ENCODE data around the gene METTL15. TPM values are rescaled to one million over a fixed set of nuclear protein-coding genes. Genes with fewer than 3 reads are reported as not detected.

The METTL15 gene
- total and polyA plus RNA-seq, 11 donors = 5.2 to 14.4 (median 9.9) TPM

DNA sequence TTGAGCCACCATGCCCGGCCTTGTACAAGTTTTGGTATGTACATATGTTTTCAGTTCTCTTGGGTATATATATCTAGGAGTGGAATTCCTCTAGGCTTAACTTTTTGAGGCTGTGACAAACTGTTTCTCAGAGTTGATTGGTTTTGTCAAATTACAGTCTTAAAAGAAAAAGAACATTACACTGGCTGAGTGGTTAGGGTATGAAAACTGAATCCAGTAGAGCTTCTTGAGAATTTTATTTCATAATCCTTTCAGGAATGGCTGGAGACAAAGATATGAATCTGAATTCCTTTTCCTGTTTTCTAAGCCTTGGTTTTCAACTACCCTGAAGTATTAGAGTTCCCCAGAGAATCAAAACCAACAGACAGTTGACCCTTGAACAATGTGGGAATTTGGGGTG is 6.5 kb downstream of the METTL15 start:
- no peak for ATAC-seq
- WGBS, 4 donors = 89 to 100% (median 94%) methylated on average over 1 of the region's 1 CpG
- H3K4me3 ChIP-seq = no peak overlapping the region
- no peaks in the 10 kb centered on the region for H3K27me3 ChIP-seq
- peaks cover 0 to 24% (median 14%) of the 10 kb centered on the region in 12 donors for H3K4me1 ChIP-seq
- no peak for DNase-seq
- no peaks in the 10 kb centered on the region for H3K9me3 ChIP-seq
- intact Hi-C loops (cut with DNase I) = loop anchor here in 2 of 10 donors (10.0 kb wide), 2 partner anchors 410 to 610 kb away; partner anchors contain the start of genes BDNF (in 1 of the 2) and LIN7C (in 1 of the 2)
- TF ChIP-seq POLR2A (IDR thresholded peaks at IDR 0.05) = no peak
- TF ChIP-seq, protein P1, sequence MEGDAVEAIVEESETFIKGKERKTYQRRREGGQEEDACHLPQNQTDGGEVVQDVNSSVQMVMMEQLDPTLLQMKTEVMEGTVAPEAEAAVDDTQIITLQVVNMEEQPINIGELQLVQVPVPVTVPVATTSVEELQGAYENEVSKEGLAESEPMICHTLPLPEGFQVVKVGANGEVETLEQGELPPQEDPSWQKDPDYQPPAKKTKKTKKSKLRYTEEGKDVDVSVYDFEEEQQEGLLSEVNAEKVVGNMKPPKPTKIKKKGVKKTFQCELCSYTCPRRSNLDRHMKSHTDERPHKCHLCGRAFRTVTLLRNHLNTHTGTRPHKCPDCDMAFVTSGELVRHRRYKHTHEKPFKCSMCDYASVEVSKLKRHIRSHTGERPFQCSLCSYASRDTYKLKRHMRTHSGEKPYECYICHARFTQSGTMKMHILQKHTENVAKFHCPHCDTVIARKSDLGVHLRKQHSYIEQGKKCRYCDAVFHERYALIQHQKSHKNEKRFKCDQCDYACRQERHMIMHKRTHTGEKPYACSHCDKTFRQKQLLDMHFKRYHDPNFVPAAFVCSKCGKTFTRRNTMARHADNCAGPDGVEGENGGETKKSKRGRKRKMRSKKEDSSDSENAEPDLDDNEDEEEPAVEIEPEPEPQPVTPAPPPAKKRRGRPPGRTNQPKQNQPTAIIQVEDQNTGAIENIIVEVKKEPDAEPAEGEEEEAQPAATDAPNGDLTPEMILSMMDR (IDR thresholded peaks at IDR 0.05) = no peak
- H3K36me3 ChIP-seq = peaks cover 0 to 48% (median 16%) of the 10 kb centered on the region in 9 donors
- no peak overlapping the region for H3K27ac ChIP-seq

DNA sequence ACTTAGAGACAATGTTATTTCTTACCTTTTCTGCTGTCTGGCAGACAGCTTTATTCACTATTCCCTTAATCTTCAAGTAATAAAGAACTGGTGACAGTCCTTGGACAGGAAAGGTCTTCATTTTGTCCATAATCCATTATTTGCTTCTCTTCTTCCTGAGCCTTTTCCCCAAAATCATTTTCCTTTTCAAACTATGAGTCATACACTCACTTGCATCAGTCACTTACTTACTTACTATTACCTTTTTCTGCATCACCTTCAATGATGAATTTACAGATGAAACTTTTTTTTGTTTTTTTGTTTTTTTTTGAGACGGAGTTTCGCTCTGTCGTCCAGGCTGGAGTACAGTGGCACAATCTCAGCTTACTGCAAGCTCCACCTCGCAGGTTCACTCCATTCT is 9.5 kb downstream of the METTL15 start:
- Histone ChIP-seq H3K4me1 (peaks cover 0 to 9% (median 0%) of the 10 kb centered on the region in 12 donors), H3K36me3 (peaks cover 0 to 46% (median 16%) of the 10 kb centered on the region in 9 donors), H3K27me3 (no peaks in the 10 kb centered on the region), H3K27ac (no peak overlapping the region), H3K4me3 (no peak overlapping the region), H3K9me3 (no peaks in the 10 kb centered on the region)
- WGBS, 4 donors = 96 to 97% (median 97%) methylated on average over 4 of the region's 4 CpGs
- no peak for ATAC-seq
- DNase-seq = no peak
- intact Hi-C loops (cut with DNase I) = loop anchor here in 2 of 10 donors (10.0 kb wide), 2 partner anchors 413 to 613 kb away; partner anchors contain the start of genes BDNF (in 1 of the 2) and LIN7C (in 1 of the 2)
- TF ChIP-seq POLR2A (IDR thresholded peaks at IDR 0.05) = no peak
- TF ChIP-seq, protein P1 (IDR thresholded peaks at IDR 0.05) = no peak

DNA sequence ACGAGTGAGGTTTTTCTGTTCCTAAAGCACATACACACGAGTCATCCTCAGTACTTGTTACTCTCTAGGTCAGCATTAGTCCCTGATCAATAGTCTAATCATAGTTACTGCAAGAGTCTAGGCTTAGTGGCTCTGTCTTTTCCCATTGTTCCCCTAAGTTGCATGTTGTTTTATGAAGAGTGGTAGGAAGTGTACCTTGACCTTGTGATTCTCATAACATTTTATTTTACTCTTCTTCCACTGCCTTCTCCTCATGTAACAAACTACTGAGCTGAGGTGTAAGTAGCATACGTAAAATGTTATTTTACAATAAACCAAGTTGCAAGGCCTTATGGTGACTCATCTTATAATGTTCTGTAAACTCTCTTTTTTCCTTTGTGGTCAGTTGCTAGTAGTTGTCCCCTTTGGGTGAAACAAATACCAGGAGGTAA is 15.0 kb downstream of the METTL15 start:
- H3K9me3 ChIP-seq = no peaks in the 10 kb centered on the region
- ATAC-seq = no peak
- 82 to 93% (median 90%) methylated on average over 3 of the region's 3 CpGs for WGBS, 4 donors

DNA sequence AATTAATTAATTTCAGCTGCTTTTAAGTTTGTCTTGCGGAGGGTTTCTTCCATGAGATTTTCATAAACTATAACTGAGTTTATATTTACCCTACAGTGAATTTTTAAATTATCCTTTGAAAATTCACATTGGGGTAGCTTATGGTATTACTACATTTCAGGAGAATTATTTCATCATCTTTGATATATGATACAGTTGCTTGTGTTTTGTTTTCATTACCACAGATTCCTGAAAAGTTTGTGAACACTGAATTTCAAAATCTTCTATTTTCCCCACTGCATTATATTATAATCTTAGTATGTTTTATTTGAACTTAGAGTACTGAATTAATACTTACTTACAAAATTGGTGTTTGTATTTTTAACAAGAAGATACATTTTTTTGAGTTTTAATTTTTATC is 24.4 kb downstream of the METTL15 start:
- Histone ChIP-seq H3K27ac (no peak overlapping the region), H3K36me3 (peaks cover 0 to 24% (median 8%) of the 10 kb centered on the region in 9 donors), H3K4me3 (no peak overlapping the region), H3K9me3 (peaks cover 0 to 2% (median 0%) of the 10 kb centered on the region in 12 donors), H3K4me1 (no peaks in the 10 kb centered on the region), H3K27me3 (no peaks in the 10 kb centered on the region)
- 39 to 100% (median 71%) methylated on average over 1 of the region's 1 CpG for WGBS, 4 donors
- intact Hi-C loops (cut with DNase I) = no loop called here
- DNase-seq = no peak
- no peak for TF ChIP-seq POLR2A (IDR thresholded peaks at IDR 0.05)
- TF ChIP-seq, protein P1 (IDR thresholded peaks at IDR 0.05) = no peak
- ATAC-seq = no peak

More for the DNA sequence above, 15.0 kb downstream of the METTL15 start:
- Histone ChIP-seq H3K27me3 (no peaks in the 10 kb centered on the region), H3K4me1 (peaks cover 0 to 4% (median 0%) of the 10 kb centered on the region in 12 donors), H3K27ac (no peak overlapping the region), H3K36me3 (peaks cover 0 to 41% (median 10%) of the 10 kb centered on the region in 9 donors), H3K4me3 (no peak overlapping the region)
- TF ChIP-seq, protein P1 (IDR thresholded peaks at IDR 0.05) = no peak
- TF ChIP-seq POLR2A (IDR thresholded peaks at IDR 0.05) = no peak
- intact Hi-C loops (cut with DNase I) = no loop called here
- no peak for DNase-seq

Measured in heart left ventricle (tissue), 16 donors.